ENCODE data around the gene CCDC80.
"Not testable (repeated sequence)": the region's sequence is repeated elsewhere in the genome, so short reads cannot be mapped to it uniquely, and the experiment has no call there.

The CCDC80 gene

GRCh38 chr3:112582244-112582874, 58.6 kb downstream of the CCDC80 start:
- peak in 1 of 5 donors; percentile 53 for DNase-seq

DNA sequence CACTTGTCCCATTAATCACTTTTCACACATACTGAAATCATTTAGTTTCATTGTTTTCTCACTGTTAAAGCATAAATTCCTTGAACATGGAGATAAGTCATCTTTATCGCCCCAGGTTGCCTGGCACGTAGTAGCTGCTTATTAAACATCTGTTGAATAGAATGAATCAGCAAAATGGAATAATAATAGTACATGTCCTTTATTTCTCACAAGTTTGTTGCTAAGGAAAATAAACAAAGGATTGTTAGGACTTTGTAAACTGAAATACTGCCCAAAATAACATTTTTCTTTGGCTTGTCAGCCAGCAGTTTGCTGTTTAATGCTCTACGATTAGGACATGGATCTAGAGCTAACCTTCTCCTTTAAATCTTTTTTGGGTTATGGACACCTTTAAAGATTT, 61.2 kb downstream of the CCDC80 start:
- DNase-seq: no peak

GRCh38 chr3:112579232-112579631, 61.7 kb downstream of the CCDC80 start:
- DNase-seq: no peak

GRCh38 chr3:112572701-112573100, 68.2 kb downstream of the CCDC80 start:
- DNase-seq: no peak

- no peak for DNase-seq
Measured at GRCh38 chr3:112569265-112569664, 71.7 kb downstream of the CCDC80 start.

- DNase-seq: no peak
Measured at GRCh38 chr3:112568642-112569041, 72.3 kb downstream of the CCDC80 start.

DNA sequence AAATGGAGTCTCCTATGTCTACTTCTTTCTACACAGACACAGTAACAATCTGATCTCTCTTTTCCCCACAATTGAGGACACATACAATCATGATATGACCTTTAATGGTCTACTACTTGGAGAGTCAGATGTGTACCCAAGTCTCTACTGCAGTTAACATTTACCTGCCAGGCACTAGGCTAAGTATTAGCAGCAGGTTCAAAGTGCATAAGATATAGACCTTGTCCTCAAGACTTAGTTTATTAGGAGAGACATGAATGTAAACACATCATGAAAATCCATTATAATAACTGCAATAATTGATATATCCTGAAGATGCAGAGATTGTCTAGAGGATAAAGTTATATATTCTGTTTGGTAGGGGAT, 76.0 kb downstream of the CCDC80 start:
- DNase-seq: no peak

- not testable (repeated sequence) for DNase-seq
Measured at GRCh38 chr3:112564247-112564939, 76.5 kb downstream of the CCDC80 start.

GRCh38 chr3:112561734-112562529, 79.0 kb downstream of the CCDC80 start, which contains the start of the genes ATG3 and SLC35A5:
TSS of gene ATG3 (minus strand) at chr3:112561962. CDS start at chr3:112561528, 434 bp downstream.
TSS of gene SLC35A5 (plus strand) at chr3:112562045. CDS start at chr3:112563404, 1,359 bp downstream.
- DNase-seq: peak; percentile 95 to 99 (median 98)

DNA sequence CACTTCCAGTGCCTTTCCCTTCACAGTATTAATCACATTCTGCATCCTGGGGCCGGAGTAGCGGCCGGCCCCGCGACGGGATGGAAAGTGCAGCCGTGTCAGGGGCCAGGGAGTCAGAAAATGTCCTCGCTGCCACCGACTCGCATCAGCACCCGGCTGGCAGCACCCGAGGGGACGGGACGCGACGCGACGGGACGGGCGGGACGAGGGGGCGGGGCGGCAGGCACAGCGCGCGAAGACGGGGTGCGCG, 79.5 kb downstream of the CCDC80 start:
- peak in 1 of 5 donors; percentile 77 for DNase-seq

- peak; percentile 16 to 81 (median 50) for DNase-seq
Measured at GRCh38 chr3:112560721-112561483, 80.0 kb downstream of the CCDC80 start.

DNA sequence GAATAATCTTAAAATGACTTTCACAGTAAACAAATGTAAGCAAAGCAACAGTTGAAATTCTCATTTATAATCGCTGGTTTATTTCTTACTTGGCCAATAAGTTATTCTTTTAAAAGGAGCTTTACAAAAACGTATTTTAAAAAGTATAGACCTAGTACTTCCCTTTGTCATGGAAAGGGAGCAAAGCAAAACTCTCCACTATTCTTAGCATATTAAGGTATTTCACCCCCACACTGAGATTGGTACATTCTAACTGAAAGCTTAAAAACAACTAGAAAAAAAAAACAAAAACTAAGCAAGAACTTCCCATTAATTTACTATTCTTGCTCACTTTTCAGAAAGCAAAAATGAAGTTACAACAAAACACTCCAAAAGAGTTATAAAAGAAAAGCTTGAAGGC, 80.6 kb downstream of the CCDC80 start:
- no peak for DNase-seq

GRCh38 chr3:112557976-112558375, 83.0 kb downstream of the CCDC80 start:
- DNase-seq: no peak

GRCh38 chr3:112555535-112556170, 85.3 kb downstream of the CCDC80 start:
- DNase-seq: no peak

GRCh38 chr3:112550859-112551258, 90.1 kb downstream of the CCDC80 start:
- DNase-seq: no peak

Measured in T-helper 1 cell (primary cell).